ENCODE measurements around the gene GOLGA8N. TPM values are rescaled to one million over a fixed set of nuclear protein-coding genes. Genes with fewer than 3 reads are reported as not detected.

Gene GOLGA8N
- total RNA-seq, 3 donors from 2014 or later, result 3.7 to 10.5 (median 8.8) TPM

- H3K9me3 ChIP-seq, result no peaks in the 10 kb centered on the region
- no peaks in the 10 kb centered on the region for H3K36me3 ChIP-seq (ENCODE audit: low read depth)
- TF ChIP-seq CTCF (IDR thresholded peaks at IDR 0.05), result no peak
- ATAC-seq (no peak), DNase-seq (no peak)
- no peaks in the 10 kb centered on the region for H3K4me1 ChIP-seq (ENCODE audit: low read depth)
- H3K4me3 ChIP-seq, result no peak overlapping the region
- intact Hi-C loops (cut with DNase I, micrococcal nuclease), result no loop called here
Observed at GRCh38 chr15:32643907-32644445, 50.7 kb downstream of the GOLGA8N start.

GRCh38 chr15:32646291-32646690 lies 53.0 kb downstream of the GOLGA8N start:
- ATAC-seq, result no peak
- no peak for TF ChIP-seq CTCF (IDR thresholded peaks at IDR 0.05)
- no peak overlapping the region for H3K4me3 ChIP-seq
- DNase-seq, result no peak
- intact Hi-C loops (cut with DNase I, micrococcal nuclease), result no loop called here
- H3K9me3 ChIP-seq, result no peaks in the 10 kb centered on the region
- no peaks in the 10 kb centered on the region for H3K4me1 ChIP-seq (ENCODE audit: low read depth)
- H3K36me3 ChIP-seq (ENCODE audit: low read depth), result no peaks in the 10 kb centered on the region

- no peaks in the 10 kb centered on the region for H3K4me1 ChIP-seq (ENCODE audit: low read depth)
- no peaks in the 10 kb centered on the region for H3K36me3 ChIP-seq (ENCODE audit: low read depth)
- DNase-seq (no peak), ATAC-seq (peak; percentile 47)
- no peak for TF ChIP-seq CTCF (IDR thresholded peaks at IDR 0.05)
- no peak overlapping the region for H3K4me3 ChIP-seq
- H3K9me3 ChIP-seq, result no peaks in the 10 kb centered on the region
- intact Hi-C loops (cut with DNase I, micrococcal nuclease), result no loop called here
Observed at GRCh38 chr15:32649342-32649741, 56.1 kb downstream of the GOLGA8N start.

GRCh38 chr15:32651229-32651837 lies 58.1 kb downstream of the GOLGA8N start:
- intact Hi-C loops (cut with DNase I, micrococcal nuclease), result no loop called here
- TF ChIP-seq CTCF (IDR thresholded peaks at IDR 0.05), result peak; percentile 92
- Histone ChIP-seq H3K9me3 (no peaks in the 10 kb centered on the region), H3K4me3 (no peak overlapping the region), H3K4me1 (ENCODE audit: low read depth) (no peaks in the 10 kb centered on the region), H3K36me3 (ENCODE audit: low read depth) (no peaks in the 10 kb centered on the region)
- DNase-seq (peak in 2 of 3 donors; percentile 57 to 58), ATAC-seq (peak; percentile 96)

- H3K4me3 ChIP-seq, result no peak overlapping the region
- H3K4me1 ChIP-seq (ENCODE audit: low read depth), result no peaks in the 10 kb centered on the region
- no peak for TF ChIP-seq CTCF (IDR thresholded peaks at IDR 0.05)
- intact Hi-C loops (cut with DNase I, micrococcal nuclease), result no loop called here
- no peaks in the 10 kb centered on the region for H3K9me3 ChIP-seq
- DNase-seq (no peak), ATAC-seq (no peak)
- no peaks in the 10 kb centered on the region for H3K36me3 ChIP-seq (ENCODE audit: low read depth)
Observed at GRCh38 chr15:32652178-32652577, 58.9 kb downstream of the GOLGA8N start.

Data from mucosa of descending colon (tissue), 3 donors.